ENCODE measurements around the gene BACH2. TPM values are rescaled to one million over a fixed set of nuclear protein-coding genes. Genes with fewer than 3 reads are reported as not detected.

Gene BACH2
- total and polyA plus RNA-seq, 2 of the 8 experiments (the other 6 are each of a cell fraction or from before 2014, with no cell fraction given): 1.9 to 5.9 TPM

GRCh38 chr6:90110971-90111370 lies 185.7 kb downstream of the BACH2 start:
- H4K20me1 ChIP-seq (replicated peaks in 1 of 2; ENCODE audit: control insufficient read depth in 1 of 2, insufficient read depth in 2 of 2, low read length in 2 of 2): no peaks in the 10 kb centered on the region
- no peak overlapping the region for H2AFZ ChIP-seq (ENCODE audit: low read length)
- no peak overlapping the region for H4K91ac ChIP-seq (replicated peaks; ENCODE audit: insufficient read length, low read length)
- no peak overlapping the region for H2BK12ac ChIP-seq (ENCODE audit: low read depth, low read length)
- H3K27me3 ChIP-seq (replicated peaks in 1 of 4; ENCODE audit: control insufficient read depth in 3 of 4, extremely low read depth in 1 of 4, insufficient read depth in 3 of 4, low read length in 3 of 4): no peaks in the 10 kb centered on the region
- H3K36me3 ChIP-seq (ENCODE audit: control insufficient read depth in 2 of 4, insufficient read depth in 4 of 4, low read length in 3 of 4): no peaks in the 10 kb centered on the region
- no peak overlapping the region for H3K27ac ChIP-seq (ENCODE audit: low read depth, low read length)
- no peak overlapping the region for H4K5ac ChIP-seq (ENCODE audit: insufficient read length, low read depth, low read length)
- H3K14ac ChIP-seq (ENCODE audit: insufficient read length): no peak overlapping the region
- no peak overlapping the region for H2BK5ac ChIP-seq (ENCODE audit: low read depth, low read length)
- no peak overlapping the region for H3K4me2 ChIP-seq (ENCODE audit: insufficient read depth in 1 of 2, low read depth in 2 of 2, low read length in 2 of 2)
- no peak overlapping the region for H3K23ac ChIP-seq (ENCODE audit: insufficient read length)
- CTCF ChIA-PET (ENCODE audit: partially characterized antibody): interaction anchor here (0.6 kb wide), 1 partner anchor 220 kb away, joined by 3 read pairs; no protein-coding TSS in a partner anchor
- WGBS, 2 experiments (ENCODE audit: extremely low coverage in 1 of 2, insufficient coverage in 1 of 2, insufficient read length in 1 of 2, insufficient replicate concordance in 2 of 2, low coverage in 1 of 2, low lambda C conversion rate in 2 of 2, missing lambda C conversion rate in 1 of 2): 93% methylated on average over 5 of the region's 5 CpGs; no CpG with 5 or more reads in 1 of the 2 experiments
- POLR2A ChIA-PET (ENCODE audit: partially characterized antibody): no interaction called here
- no peak overlapping the region for H3K18ac ChIP-seq (ENCODE audit: extremely low read depth, low read length)
- no peak overlapping the region for H3K56ac ChIP-seq (replicated peaks; ENCODE audit: insufficient read length, low read depth, low read length)
- no peaks in the 10 kb centered on the region for H3K9me3 ChIP-seq (ENCODE audit: insufficient read depth in 2 of 2, low read depth in 1 of 2, low read length in 1 of 2)
- H2BK15ac ChIP-seq (ENCODE audit: low read length): no peak overlapping the region
- H4K8ac ChIP-seq (ENCODE audit: extremely low read depth, insufficient read depth, low read length): no peak overlapping the region
- H2AK5ac ChIP-seq (ENCODE audit: low read depth, low read length): no peak overlapping the region
- H3K4me1 ChIP-seq (replicated peaks in 1 of 4; ENCODE audit: control insufficient read depth in 3 of 4, insufficient read depth in 4 of 4, low read length in 3 of 4): no peaks in the 10 kb centered on the region; a peak in 2 of 7 replicates
- no peak overlapping the region for H3K4ac ChIP-seq (replicated peaks; ENCODE audit: insufficient read length, low read depth, low read length)
- no peaks in the 10 kb centered on the region for H3K79me2 ChIP-seq (ENCODE audit: control insufficient read depth in 1 of 2, insufficient read depth in 2 of 2, low read length in 2 of 2)
- H2BK120ac ChIP-seq (replicated peaks; ENCODE audit: low read depth, low read length): no peak overlapping the region
- TF ChIP-seq KDM1A (IDR thresholded peaks at IDR 0.05; ENCODE audit: borderline replicate concordance, low read length) (no peak), PHF8 (conservative IDR thresholded peaks at IDR 0.05; ENCODE audit: low read depth, low read length) (no peak)
- H3K9ac ChIP-seq (replicated peaks in 1 of 4; ENCODE audit: extremely low read depth in 1 of 4, low read depth in 3 of 4, low read length in 3 of 4): no peak overlapping the region
- FAIRE-seq: no peak
- no peaks in the 10 kb centered on the region for H3K79me1 ChIP-seq (ENCODE audit: low read depth, low read length)
- no peak for DNase-seq (ENCODE audit: low read depth in 1 of 2, low spot score in 2 of 2)
- H3K23me2 ChIP-seq (ENCODE audit: low read depth, low read length): no peaks in the 10 kb centered on the region
- H3K4me3 ChIP-seq (ENCODE audit: extremely low read depth in 1 of 4, insufficient read depth in 2 of 4, low read depth in 3 of 4, low read length in 4 of 4): no peak overlapping the region
- no peak overlapping the region for H2BK20ac ChIP-seq (ENCODE audit: low read length)
